ENCODE data around the gene RAB11FIP4.

- no peak for TF ChIP-seq IRF3 (IDR thresholded peaks at IDR 0.05; ENCODE audit: low read depth, low read length)
- TF ChIP-seq YY1 (IDR thresholded peaks at IDR 0.05; ENCODE audit: low read depth) = no peak
- no peak for TF ChIP-seq CTCF (IDR thresholded peaks at IDR 0.05)
- TF ChIP-seq MEF2A (IDR thresholded peaks at IDR 0.05; ENCODE audit: borderline replicate concordance, low read depth) = no peak
- no peak for TF ChIP-seq RAD21 (IDR thresholded peaks at IDR 0.05; ENCODE audit: low read length)
- no peak for TF ChIP-seq EP300 (IDR thresholded peaks at IDR 0.05; ENCODE audit: borderline replicate concordance in 1 of 2, low read depth in 1 of 2, low read length in 1 of 2)
- no peak for TF ChIP-seq TAF1 (IDR thresholded peaks at IDR 0.05; ENCODE audit: borderline replicate concordance, low read depth, low read length)
- no peak for TF ChIP-seq USF1 (IDR thresholded peaks at IDR 0.05; ENCODE audit: borderline replicate concordance, low read depth)
- no peak for TF ChIP-seq MAX (IDR thresholded peaks at IDR 0.05; ENCODE audit: low read depth)
- TF ChIP-seq GATA2 (CRISPR knock-in tag; IDR thresholded peaks at IDR 0.05) = no peak
- no peak for TF ChIP-seq ZBTB33 (IDR thresholded peaks at IDR 0.05; ENCODE audit: borderline replicate concordance, low read depth)
- no peak for TF ChIP-seq CHD2 (IDR thresholded peaks at IDR 0.05; ENCODE audit: low read length, partially characterized antibody)
- no peak for TF ChIP-seq SMC3 (IDR thresholded peaks at IDR 0.05; ENCODE audit: low read depth, low read length)
Measured at GRCh38 chr17:31366088-31366487, 25.4 kb upstream of the RAB11FIP4 start.
